HepG2 (cell line): Measurements from ENCODE around the gene KIF27. TPM values are rescaled to one million over a fixed set of nuclear protein-coding genes. Genes with fewer than 3 reads are reported as not detected.
A peak's percentile ranks its signal among the peaks of the same experiment; 100 is the strongest.

Source experiments
- ADNP ChIP-seq: sonication (generic); formaldehyde crosslinking; IDR thresholded peaks from 2 replicates; pipeline ENCODE4 v1.4.0; 2020; ENCODE audit warnings: missing genetic modification reagents
- CREM ChIP-seq, 2 experiments: sonication (generic) in 1 of 2; formaldehyde crosslinking in 1 of 2; IDR thresholded peaks; 2 replicates each; pipeline versions ENCODE4 v1.4.0 to v1.6.1; 2016 to 2020; ENCODE audit warnings: antibody characterized with exemption in 1 of 2, mild to moderate bottlenecking in 1 of 2, missing genetic modification reagents in 1 of 2
- ESRRA ChIP-seq: sonication (generic); formaldehyde crosslinking; IDR thresholded peaks from 2 replicates; pipeline ENCODE4 v1.5.1; 2020; ENCODE audit warnings: mild to moderate bottlenecking, low read depth, missing genetic modification reagents
- NFE2L2 ChIP-seq: fragments of 150-350 bp; IDR thresholded peaks from 2 replicates; pipeline ENCODE4 v1.6.1; 2014; ENCODE audit warnings: low read length
- NR2C2 ChIP-seq: sonication (generic); formaldehyde crosslinking; IDR thresholded peaks from 2 replicates; pipeline ENCODE4 v1.4.0; 2020; ENCODE audit warnings: missing genetic modification reagents, mild to moderate bottlenecking, moderate library complexity, borderline replicate concordance
- RFX1 ChIP-seq: fragments of 450-650 bp; IDR thresholded peaks from 2 replicates; pipeline ENCODE4 v1.6.1; 2017
- SIX1 ChIP-seq: sonication (generic); formaldehyde crosslinking; IDR thresholded peaks from 2 replicates; pipeline ENCODE4 v1.4.0; 2020; ENCODE audit warnings: missing genetic modification reagents, borderline replicate concordance
- SNAI1 ChIP-seq: sonication (generic); formaldehyde crosslinking; IDR thresholded peaks from 2 replicates; pipeline ENCODE4 v1.5.0; 2020; ENCODE audit warnings: mild to moderate bottlenecking, missing genetic modification reagents, borderline replicate concordance
- SNAPC5 ChIP-seq: sonication (generic); formaldehyde crosslinking; IDR thresholded peaks from 2 replicates; pipeline ENCODE4 v1.8.1; 2023; ENCODE audit warnings: mild to moderate bottlenecking, missing genetic modification reagents, borderline replicate concordance
- SRF ChIP-seq: IDR thresholded peaks from 2 replicates; pipeline ENCODE4 v1.6.1; 2011; ENCODE audit warnings: mild to moderate bottlenecking, low read depth, low read length, moderate library complexity
- ZNF225 ChIP-seq: sonication (generic); formaldehyde crosslinking; IDR thresholded peaks from 2 replicates; pipeline ENCODE4 v1.4.0; 2020; ENCODE audit warnings: mild to moderate bottlenecking, missing genetic modification reagents
- ZNF768 ChIP-seq: sonication (generic); formaldehyde crosslinking; IDR thresholded peaks from 2 replicates; pipeline ENCODE4 v1.4.0; 2020; ENCODE audit warnings: missing genetic modification reagents
- ZNF782 ChIP-seq: sonication (generic); formaldehyde crosslinking; IDR thresholded peaks from 2 replicates; pipeline ENCODE4 v1.4.0; 2020; ENCODE audit warnings: missing genetic modification reagents, mild to moderate bottlenecking, borderline replicate concordance
- ZNF879 ChIP-seq: sonication (generic); formaldehyde crosslinking; IDR thresholded peaks from 2 replicates; pipeline ENCODE4 v1.8.1; 2023; ENCODE audit warnings: missing genetic modification reagents
- polyA plus RNA-seq, 8 experiments: library from polyadenylated mRNA; depleted of rRNA in 3 of 8; stranded (reverse) in 7 of 8; unstranded in 1 of 8; fragments of >200 nt; fragmentation: Illumina TruSeq in 4 of 8; extraction: Trizol in 4 of 8; gene quantifications; 2 replicates each; pipeline versions ENCODE4 v1.2.1 to v1.2.3, GENCODE V29; 2011 to 2016; ENCODE audit warnings: low read depth in 4 of 8, missing spikeins in 1 of 8, mixed read lengths in 1 of 8; ENCODE audit not compliant: insufficient read depth in 1 of 8
- total RNA-seq, 5 experiments: library from RNA; depleted of rRNA; stranded (reverse); fragments of >200 nt; fragmentation: Illumina TruSeq; extraction: Trizol; gene quantifications; 2 replicates each; pipeline ENCODE4 v1.2.3, GENCODE V29; 2016; ENCODE audit warnings: low read depth in 1 of 5
- TF ChIP-seq, protein P1 (sequence below): sonication (generic); formaldehyde crosslinking; IDR thresholded peaks from 2 replicates; pipeline ENCODE4 v1.9.0; 2021; ENCODE audit warnings: missing genetic modification reagents, mild to moderate bottlenecking, borderline replicate concordance
- TF ChIP-seq, protein P2 (sequence below): IDR thresholded peaks from 2 replicates; pipeline ENCODE4 v1.6.1; 2016; ENCODE audit warnings: missing compliant biosample characterization, missing genetic modification reagents, borderline replicate concordance
- TF ChIP-seq, protein P3 (sequence below): sonication (generic); formaldehyde crosslinking; IDR thresholded peaks from 2 replicates; pipeline ENCODE4 v1.4.0; 2020; ENCODE audit warnings: mild to moderate bottlenecking, missing genetic modification reagents
- TF ChIP-seq, protein P4 (sequence below): sonication (generic); formaldehyde crosslinking; IDR thresholded peaks from 2 replicates; pipeline ENCODE4 v1.9.0; 2021; ENCODE audit warnings: missing genetic modification reagents, borderline replicate concordance
- TF ChIP-seq, protein P5 (sequence below): sonication (generic); formaldehyde crosslinking; IDR thresholded peaks from 2 replicates; pipeline ENCODE4 v1.4.0; 2020; ENCODE audit warnings: missing genetic modification reagents

The KIF27 gene
- total and polyA plus RNA-seq, 2 of the 13 experiments (the other 11 are each of a cell fraction or from before 2014, with no cell fraction given) = 0.95 to 4.1 TPM

GRCh38 chr9:83920927-83921707 lies at the start of gene KIF27 (continued):
- no peak for TF ChIP-seq CREM (IDR thresholded peaks at IDR 0.05)
- no peak for TF ChIP-seq CREM (CRISPR knock-in tag; IDR thresholded peaks at IDR 0.05)
- TF ChIP-seq SRF = no peak
- TF ChIP-seq ZNF879 (CRISPR knock-in tag) = peak; percentile 85; the same call in 1 of the 2 replicates
- peak; percentile 35; the same call in 1 of the 2 replicates for TF ChIP-seq ZNF225 (CRISPR knock-in tag)
- peak; percentile 89 for TF ChIP-seq RFX1
- TF ChIP-seq NFE2L2 = no peak
- TF ChIP-seq, protein P1, sequence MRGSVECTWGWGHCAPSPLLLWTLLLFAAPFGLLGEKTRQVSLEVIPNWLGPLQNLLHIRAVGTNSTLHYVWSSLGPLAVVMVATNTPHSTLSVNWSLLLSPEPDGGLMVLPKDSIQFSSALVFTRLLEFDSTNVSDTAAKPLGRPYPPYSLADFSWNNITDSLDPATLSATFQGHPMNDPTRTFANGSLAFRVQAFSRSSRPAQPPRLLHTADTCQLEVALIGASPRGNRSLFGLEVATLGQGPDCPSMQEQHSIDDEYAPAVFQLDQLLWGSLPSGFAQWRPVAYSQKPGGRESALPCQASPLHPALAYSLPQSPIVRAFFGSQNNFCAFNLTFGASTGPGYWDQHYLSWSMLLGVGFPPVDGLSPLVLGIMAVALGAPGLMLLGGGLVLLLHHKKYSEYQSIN = no peak
- TF ChIP-seq, protein P2, sequence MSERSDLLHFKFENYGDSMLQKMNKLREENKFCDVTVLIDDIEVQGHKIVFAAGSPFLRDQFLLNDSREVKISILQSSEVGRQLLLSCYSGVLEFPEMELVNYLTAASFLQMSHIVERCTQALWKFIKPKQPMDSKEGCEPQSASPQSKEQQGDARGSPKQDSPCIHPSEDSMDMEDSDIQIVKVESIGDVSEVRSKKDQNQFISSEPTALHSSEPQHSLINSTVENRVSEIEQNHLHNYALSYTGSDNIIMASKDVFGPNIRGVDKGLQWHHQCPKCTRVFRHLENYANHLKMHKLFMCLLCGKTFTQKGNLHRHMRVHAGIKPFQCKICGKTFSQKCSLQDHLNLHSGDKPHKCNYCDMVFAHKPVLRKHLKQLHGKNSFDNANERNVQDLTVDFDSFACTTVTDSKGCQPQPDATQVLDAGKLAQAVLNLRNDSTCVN = 0 out of 2 replicates have a peak, but pooled peaks have one; percentile 24
- TF ChIP-seq ADNP (CRISPR knock-in tag) = no peak
- TF ChIP-seq ZNF768 (CRISPR knock-in tag) = peak; percentile 61; the same call in 1 of the 2 replicates
- no peak for TF ChIP-seq ESRRA (CRISPR knock-in tag)
- TF ChIP-seq, protein P3, sequence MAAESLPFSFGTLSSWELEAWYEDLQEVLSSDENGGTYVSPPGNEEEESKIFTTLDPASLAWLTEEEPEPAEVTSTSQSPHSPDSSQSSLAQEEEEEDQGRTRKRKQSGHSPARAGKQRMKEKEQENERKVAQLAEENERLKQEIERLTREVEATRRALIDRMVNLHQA (CRISPR knock-in tag) = no peak
- TF ChIP-seq, protein P4, sequence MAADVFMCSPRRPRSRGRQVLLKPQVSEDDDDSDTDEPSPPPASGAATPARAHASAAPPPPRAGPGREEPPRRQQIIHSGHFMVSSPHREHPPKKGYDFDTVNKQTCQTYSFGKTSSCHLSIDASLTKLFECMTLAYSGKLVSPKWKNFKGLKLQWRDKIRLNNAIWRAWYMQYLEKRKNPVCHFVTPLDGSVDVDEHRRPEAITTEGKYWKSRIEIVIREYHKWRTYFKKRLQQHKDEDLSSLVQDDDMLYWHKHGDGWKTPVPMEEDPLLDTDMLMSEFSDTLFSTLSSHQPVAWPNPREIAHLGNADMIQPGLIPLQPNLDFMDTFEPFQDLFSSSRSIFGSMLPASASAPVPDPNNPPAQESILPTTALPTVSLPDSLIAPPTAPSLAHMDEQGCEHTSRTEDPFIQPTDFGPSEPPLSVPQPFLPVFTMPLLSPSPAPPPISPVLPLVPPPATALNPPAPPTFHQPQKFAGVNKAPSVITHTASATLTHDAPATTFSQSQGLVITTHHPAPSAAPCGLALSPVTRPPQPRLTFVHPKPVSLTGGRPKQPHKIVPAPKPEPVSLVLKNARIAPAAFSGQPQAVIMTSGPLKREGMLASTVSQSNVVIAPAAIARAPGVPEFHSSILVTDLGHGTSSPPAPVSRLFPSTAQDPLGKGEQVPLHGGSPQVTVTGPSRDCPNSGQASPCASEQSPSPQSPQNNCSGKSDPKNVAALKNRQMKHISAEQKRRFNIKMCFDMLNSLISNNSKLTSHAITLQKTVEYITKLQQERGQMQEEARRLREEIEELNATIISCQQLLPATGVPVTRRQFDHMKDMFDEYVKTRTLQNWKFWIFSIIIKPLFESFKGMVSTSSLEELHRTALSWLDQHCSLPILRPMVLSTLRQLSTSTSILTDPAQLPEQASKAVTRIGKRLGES (CRISPR knock-in tag) = peak; percentile 89
- no peak for TF ChIP-seq SIX1 (CRISPR knock-in tag)
- no peak for TF ChIP-seq SNAI1 (CRISPR knock-in tag)
- no peak; the same call in 1 of the 2 replicates for TF ChIP-seq SNAPC5
- TF ChIP-seq, protein P5, sequence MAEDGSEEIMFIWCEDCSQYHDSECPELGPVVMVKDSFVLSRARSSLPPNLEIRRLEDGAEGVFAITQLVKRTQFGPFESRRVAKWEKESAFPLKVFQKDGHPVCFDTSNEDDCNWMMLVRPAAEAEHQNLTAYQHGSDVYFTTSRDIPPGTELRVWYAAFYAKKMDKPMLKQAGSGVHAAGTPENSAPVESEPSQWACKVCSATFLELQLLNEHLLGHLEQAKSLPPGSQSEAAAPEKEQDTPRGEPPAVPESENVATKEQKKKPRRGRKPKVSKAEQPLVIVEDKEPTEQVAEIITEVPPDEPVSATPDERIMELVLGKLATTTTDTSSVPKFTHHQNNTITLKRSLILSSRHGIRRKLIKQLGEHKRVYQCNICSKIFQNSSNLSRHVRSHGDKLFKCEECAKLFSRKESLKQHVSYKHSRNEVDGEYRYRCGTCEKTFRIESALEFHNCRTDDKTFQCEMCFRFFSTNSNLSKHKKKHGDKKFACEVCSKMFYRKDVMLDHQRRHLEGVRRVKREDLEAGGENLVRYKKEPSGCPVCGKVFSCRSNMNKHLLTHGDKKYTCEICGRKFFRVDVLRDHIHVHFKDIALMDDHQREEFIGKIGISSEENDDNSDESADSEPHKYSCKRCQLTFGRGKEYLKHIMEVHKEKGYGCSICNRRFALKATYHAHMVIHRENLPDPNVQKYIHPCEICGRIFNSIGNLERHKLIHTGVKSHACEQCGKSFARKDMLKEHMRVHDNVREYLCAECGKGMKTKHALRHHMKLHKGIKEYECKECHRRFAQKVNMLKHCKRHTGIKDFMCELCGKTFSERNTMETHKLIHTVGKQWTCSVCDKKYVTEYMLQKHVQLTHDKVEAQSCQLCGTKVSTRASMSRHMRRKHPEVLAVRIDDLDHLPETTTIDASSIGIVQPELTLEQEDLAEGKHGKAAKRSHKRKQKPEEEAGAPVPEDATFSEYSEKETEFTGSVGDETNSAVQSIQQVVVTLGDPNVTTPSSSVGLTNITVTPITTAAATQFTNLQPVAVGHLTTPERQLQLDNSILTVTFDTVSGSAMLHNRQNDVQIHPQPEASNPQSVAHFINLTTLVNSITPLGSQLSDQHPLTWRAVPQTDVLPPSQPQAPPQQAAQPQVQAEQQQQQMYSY (CRISPR knock-in tag) = 0 out of 2 replicates have a peak, but pooled peaks have one; percentile 42
- TF ChIP-seq ZNF782 (CRISPR knock-in tag) = peak; percentile 38; the same call in 1 of the 2 replicates
- TF ChIP-seq NR2C2 (CRISPR knock-in tag) = no peak
